Suprapubic skin (tissue), 4 donors: Measurements from ENCODE around the gene GNAZ. TPM values are rescaled to one million over a fixed set of nuclear protein-coding genes. Genes with fewer than 3 reads are reported as not detected.

Experiments
- total RNA-seq, 4 donors: library from RNA; depleted of rRNA; stranded (reverse); fragments of >200 nt; gene quantifications; one replicate each; pipeline ENCODE4 v1.1.0, GENCODE V29; 2016

Gene GNAZ
- total RNA-seq, 4 donors from 2014 or later: 2.1 to 5.8 (median 3.0) TPM

Other genes with a start within 250 kb of the GNAZ start
- not detected for gene IGLL5, start 182.7 kb upstream of the GNAZ start, total RNA-seq
- gene RSPH14, start 71.5 kb downstream of the GNAZ start, total RNA-seq: 1 to 10 TPM in 1 of 4 donors, under 1 TPM in 1, not detected in 2; 0.91 to 1.1 TPM
- gene RAB36, start 75.0 kb downstream of the GNAZ start, total RNA-seq: 1 to 10 TPM; 1.7 to 3.1 (median 2.9) TPM
- 10 to 100 TPM; 72.8 to 87.8 (median 79.3) TPM for gene BCR, start 110.0 kb downstream of the GNAZ start, total RNA-seq